ENCODE data around the gene RALB. TPM values are rescaled to one million over a fixed set of nuclear protein-coding genes. Genes with fewer than 3 reads are reported as not detected.

The RALB gene
- total RNA-seq, 2 experiments from 2014 or later, result 3.1 to 3.6 TPM

DNA sequence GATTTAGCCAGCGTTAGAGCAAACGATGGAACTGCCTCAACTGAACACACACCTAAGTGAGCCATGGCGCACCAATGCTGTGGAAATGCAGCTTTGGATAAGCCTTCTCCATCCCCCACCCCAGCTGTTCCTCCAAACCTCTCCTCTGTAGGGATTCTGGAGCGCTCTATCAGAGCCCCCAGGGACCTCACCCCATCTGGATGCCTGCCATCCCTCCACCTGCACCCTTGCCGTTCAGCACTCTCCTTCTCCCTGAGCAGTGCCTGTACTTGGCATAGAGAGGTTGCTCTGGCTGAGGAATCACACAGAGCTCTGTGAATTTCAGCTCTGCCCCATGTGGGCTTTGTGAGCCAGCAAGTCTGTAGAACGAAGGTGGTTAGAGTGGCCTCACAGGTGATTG lies 50.5 kb downstream of the RALB start:
- ATAC-seq (ENCODE audit: poor library complexity), result no peak
- ChIA-PET CTCF (no interaction called here), POLR2A (interaction anchor here (1.2 kb wide), 1 partner anchor 71 kb away, joined by 5 read pairs; no protein-coding TSS in a partner anchor)
- Histone ChIP-seq H3K4me3 (ENCODE audit: low read length) (no peak overlapping the region), H3K36me3 (ENCODE audit: insufficient read depth, low read length) (no peaks in the 10 kb centered on the region), H3K27ac (ENCODE audit: low read depth in 1 of 2, low read length in 2 of 2) (no peak overlapping the region), H3K27me3 (ENCODE audit: control insufficient read depth in 1 of 2, insufficient read depth in 2 of 2, low read length in 2 of 2) (no peaks in the 10 kb centered on the region), H3K4me1 (ENCODE audit: insufficient read depth, low read length) (no peaks in the 10 kb centered on the region), H3K9me3 (ENCODE audit: control insufficient read depth in 1 of 2, insufficient read depth in 1 of 2, low read length in 2 of 2) (no peaks in the 10 kb centered on the region)
- DNase-seq, result no peak
- Mint-ChIP-seq H3K27ac (no peak overlapping the region), H3K4me3 (no peak overlapping the region), H3K27me3 (no peaks in the 10 kb centered on the region), H3K4me1 (ENCODE audit: low read depth) (no peaks in the 10 kb centered on the region), H3K36me3 (ENCODE audit: low read depth) (peaks cover 5% of the 10 kb centered on the region), H3K9me3 (no peaks in the 10 kb centered on the region)
- intact Hi-C loops (cut with DNase I, micrococcal nuclease), result loop anchor here in 1 of 2 experiments (5.0 kb wide), 1 partner anchor 46 kb away; no protein-coding TSS in a partner anchor
- TF ChIP-seq, protein P1, sequence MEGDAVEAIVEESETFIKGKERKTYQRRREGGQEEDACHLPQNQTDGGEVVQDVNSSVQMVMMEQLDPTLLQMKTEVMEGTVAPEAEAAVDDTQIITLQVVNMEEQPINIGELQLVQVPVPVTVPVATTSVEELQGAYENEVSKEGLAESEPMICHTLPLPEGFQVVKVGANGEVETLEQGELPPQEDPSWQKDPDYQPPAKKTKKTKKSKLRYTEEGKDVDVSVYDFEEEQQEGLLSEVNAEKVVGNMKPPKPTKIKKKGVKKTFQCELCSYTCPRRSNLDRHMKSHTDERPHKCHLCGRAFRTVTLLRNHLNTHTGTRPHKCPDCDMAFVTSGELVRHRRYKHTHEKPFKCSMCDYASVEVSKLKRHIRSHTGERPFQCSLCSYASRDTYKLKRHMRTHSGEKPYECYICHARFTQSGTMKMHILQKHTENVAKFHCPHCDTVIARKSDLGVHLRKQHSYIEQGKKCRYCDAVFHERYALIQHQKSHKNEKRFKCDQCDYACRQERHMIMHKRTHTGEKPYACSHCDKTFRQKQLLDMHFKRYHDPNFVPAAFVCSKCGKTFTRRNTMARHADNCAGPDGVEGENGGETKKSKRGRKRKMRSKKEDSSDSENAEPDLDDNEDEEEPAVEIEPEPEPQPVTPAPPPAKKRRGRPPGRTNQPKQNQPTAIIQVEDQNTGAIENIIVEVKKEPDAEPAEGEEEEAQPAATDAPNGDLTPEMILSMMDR (IDR thresholded peaks at IDR 0.05), result no peak

DNA sequence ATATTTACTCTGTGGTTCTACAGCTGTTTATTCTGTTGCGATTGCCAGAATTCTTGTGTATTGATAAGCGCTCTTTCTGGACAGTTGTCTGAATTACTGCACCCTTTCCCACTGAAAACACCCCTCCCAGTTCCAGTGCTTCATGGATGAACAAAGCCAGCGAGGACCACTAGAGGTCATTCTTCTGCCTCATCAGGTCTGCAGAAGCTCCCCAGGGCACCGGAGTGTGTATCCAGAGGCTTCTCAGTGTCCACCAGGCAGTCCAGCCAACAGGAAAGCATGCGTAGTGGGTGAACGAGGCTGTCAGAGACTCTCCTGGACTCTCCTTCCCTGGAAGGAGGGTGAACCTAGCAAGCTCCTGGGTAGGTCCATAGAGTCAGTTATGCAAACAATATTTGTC lies 52.6 kb downstream of the RALB start:
- Histone ChIP-seq H3K27ac (ENCODE audit: low read depth in 1 of 2, low read length in 2 of 2) (no peak overlapping the region), H3K27me3 (ENCODE audit: control insufficient read depth in 1 of 2, insufficient read depth in 2 of 2, low read length in 2 of 2) (no peaks in the 10 kb centered on the region), H3K4me1 (ENCODE audit: insufficient read depth, low read length) (no peaks in the 10 kb centered on the region), H3K4me3 (ENCODE audit: low read length) (no peak overlapping the region), H3K36me3 (ENCODE audit: insufficient read depth, low read length) (no peaks in the 10 kb centered on the region), H3K9me3 (ENCODE audit: control insufficient read depth in 1 of 2, insufficient read depth in 1 of 2, low read length in 2 of 2) (no peaks in the 10 kb centered on the region)
- intact Hi-C loops (cut with DNase I, micrococcal nuclease), result no loop called here
- Mint-ChIP-seq H3K27me3 (no peaks in the 10 kb centered on the region), H3K36me3 (ENCODE audit: low read depth) (no peaks in the 10 kb centered on the region), H3K4me1 (ENCODE audit: low read depth) (no peaks in the 10 kb centered on the region), H3K4me3 (no peak overlapping the region), H3K9me3 (no peaks in the 10 kb centered on the region), H3K27ac (no peak overlapping the region)
- CTCF ChIA-PET, result no interaction called here
- DNase-seq, result no peak
- TF ChIP-seq, protein P1 (IDR thresholded peaks at IDR 0.05), result no peak
- POLR2A ChIA-PET, result no interaction called here
- ATAC-seq (ENCODE audit: poor library complexity), result no peak

DNA sequence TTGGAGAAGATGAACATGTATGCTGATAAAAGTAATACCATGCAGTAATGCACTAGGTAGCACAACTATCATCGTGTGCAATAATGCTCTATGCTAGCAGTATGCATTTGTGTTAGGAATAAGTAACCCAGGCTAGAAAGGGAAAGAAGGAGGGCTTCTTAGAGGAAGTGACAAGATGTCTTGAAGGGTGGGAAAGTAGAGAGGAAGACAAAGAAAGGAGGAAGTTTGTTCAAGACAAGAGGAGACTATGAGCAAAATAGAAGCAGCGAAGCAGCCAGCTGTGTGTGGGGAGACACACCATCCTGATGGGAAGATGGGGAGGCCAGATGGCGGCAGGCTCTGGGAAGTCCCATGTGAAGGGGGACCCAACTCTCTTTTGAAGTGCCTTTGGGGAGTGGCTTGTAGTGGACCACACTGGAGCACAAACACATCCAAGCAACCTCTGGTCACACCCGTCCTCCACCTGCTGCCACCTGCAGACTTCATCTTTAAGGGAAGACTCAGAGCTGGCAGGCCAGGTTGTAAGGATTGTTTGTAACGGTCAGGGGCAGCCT lies 53.4 kb downstream of the RALB start:
- no peaks in the 10 kb centered on the region for H3K4me1 Mint-ChIP-seq (ENCODE audit: low read depth)
- no peaks in the 10 kb centered on the region for H3K4me1 ChIP-seq (ENCODE audit: insufficient read depth, low read length)
- no peak overlapping the region for H3K4me3 Mint-ChIP-seq
- no peaks in the 10 kb centered on the region for H3K36me3 Mint-ChIP-seq (ENCODE audit: low read depth)
- H3K27me3 ChIP-seq (ENCODE audit: control insufficient read depth in 1 of 2, insufficient read depth in 2 of 2, low read length in 2 of 2), result no peaks in the 10 kb centered on the region
- intact Hi-C loops (cut with DNase I, micrococcal nuclease), result no loop called here
- no peak overlapping the region for H3K27ac ChIP-seq (ENCODE audit: low read depth in 1 of 2, low read length in 2 of 2)
- H3K4me3 ChIP-seq (ENCODE audit: low read length), result no peak overlapping the region
- DNase-seq (no peak), ATAC-seq (ENCODE audit: poor library complexity) (no peak)
- H3K9me3 Mint-ChIP-seq, result no peaks in the 10 kb centered on the region
- H3K27me3 Mint-ChIP-seq, result no peaks in the 10 kb centered on the region
- no peak overlapping the region for H3K27ac Mint-ChIP-seq
- ChIA-PET POLR2A (no interaction called here), CTCF (no interaction called here)
- H3K9me3 ChIP-seq (ENCODE audit: control insufficient read depth in 1 of 2, insufficient read depth in 1 of 2, low read length in 2 of 2), result no peaks in the 10 kb centered on the region
- no peaks in the 10 kb centered on the region for H3K36me3 ChIP-seq (ENCODE audit: insufficient read depth, low read length)
- TF ChIP-seq, protein P1 (IDR thresholded peaks at IDR 0.05), result no peak

Measured in CD4-positive, alpha-beta T cell (primary cell).